ENCODE results near the gene PSMD14. TPM values are rescaled to one million over a fixed set of nuclear protein-coding genes. Genes with fewer than 3 reads are reported as not detected.
"Not testable (repeated sequence)": the region's sequence is repeated elsewhere in the genome, so short reads cannot be mapped to it uniquely, and the experiment has no call there.

PSMD14 gene
- total RNA-seq, 2 experiments from 2014 or later, result 84.2 to 89.8 TPM

DNA sequence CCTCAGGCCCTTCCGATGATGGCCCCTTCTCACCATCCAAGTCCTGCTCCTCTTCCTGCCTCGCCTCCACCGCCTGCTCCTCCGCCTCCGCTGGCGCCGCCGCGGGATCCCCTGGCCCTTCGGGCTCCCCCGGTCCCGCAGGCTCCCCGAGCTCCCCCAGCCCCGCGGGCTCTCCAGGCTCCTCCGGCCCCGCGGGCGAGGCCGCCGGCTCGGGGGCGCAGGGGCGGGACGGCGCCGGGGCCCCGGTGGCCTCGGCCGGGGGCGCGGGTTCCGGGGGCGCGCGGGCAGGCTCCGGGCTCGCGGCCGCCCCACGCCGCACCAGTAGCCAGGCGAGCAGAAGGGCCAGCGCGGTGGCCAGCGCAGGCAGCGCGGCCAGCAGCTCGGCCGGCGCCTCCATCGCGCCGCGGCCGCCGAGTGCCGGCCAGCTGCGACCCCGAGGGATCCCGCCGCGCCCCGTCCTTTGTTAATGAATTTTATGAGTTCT lies 32.7 kb downstream of the PSMD14 start:
- DNase-seq; H3K9me3 Mint-ChIP-seq; H3K4me3 Mint-ChIP-seq; CTCF ChIA-PET; intact Hi-C loops (cut with micrococcal nuclease); H3K27ac Mint-ChIP-seq; H3K27me3 Mint-ChIP-seq; POLR2A ChIA-PET; H3K4me1 Mint-ChIP-seq (ENCODE audit: low read depth): not testable (repeated sequence)
- peaks cover 36% of the 10 kb centered on the region for H3K36me3 Mint-ChIP-seq

GRCh38 chr2:161343235-161343634 lies 35.0 kb downstream of the PSMD14 start:
- peaks cover 5% of the 10 kb centered on the region for H3K9me3 Mint-ChIP-seq
- peaks cover 41% of the 10 kb centered on the region for H3K36me3 Mint-ChIP-seq
- intact Hi-C loops (cut with micrococcal nuclease), result no loop called here
- CTCF ChIA-PET, result no interaction called here
- H3K27ac Mint-ChIP-seq, result no peak overlapping the region
- H3K4me1 Mint-ChIP-seq (ENCODE audit: low read depth), result peaks cover 7% of the 10 kb centered on the region
- H3K27me3 Mint-ChIP-seq, result no peaks in the 10 kb centered on the region
- no peak overlapping the region for H3K4me3 Mint-ChIP-seq
- no peak for DNase-seq
- POLR2A ChIA-PET, result no interaction called here

DNA sequence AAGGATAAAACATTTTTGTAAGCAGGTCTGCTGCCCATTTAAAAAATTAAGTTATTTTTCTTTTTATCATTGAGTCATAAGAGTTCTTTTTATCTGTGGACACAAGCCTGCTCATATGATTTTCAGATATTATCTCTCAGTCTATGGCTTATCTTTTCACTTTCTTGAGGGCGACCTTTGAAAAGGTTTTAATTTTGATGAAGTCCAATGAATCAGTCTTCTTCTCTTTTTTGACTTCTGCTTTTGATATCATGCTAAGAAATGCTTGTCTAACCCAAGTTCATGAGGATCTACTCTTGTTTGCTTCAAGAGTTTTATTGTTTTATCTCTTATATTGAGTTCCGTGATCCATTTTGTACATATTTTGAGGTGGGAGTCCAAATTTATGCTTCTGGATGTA lies 36.5 kb downstream of the PSMD14 start:
- H3K36me3 Mint-ChIP-seq, result peaks cover 40% of the 10 kb centered on the region
- CTCF ChIA-PET, result no interaction called here
- peaks cover 10% of the 10 kb centered on the region for H3K4me1 Mint-ChIP-seq (ENCODE audit: low read depth)

GRCh38 chr2:161351678-161352077 lies 43.5 kb downstream of the PSMD14 start:
- intact Hi-C loops (cut with micrococcal nuclease), result no loop called here
- Mint-ChIP-seq H3K27me3 (no peaks in the 10 kb centered on the region), H3K9me3 (no peaks in the 10 kb centered on the region), H3K4me3 (no peak overlapping the region), H3K36me3 (peaks cover 7% of the 10 kb centered on the region), H3K27ac (no peak overlapping the region), H3K4me1 (ENCODE audit: low read depth) (peaks cover 24% of the 10 kb centered on the region)
- DNase-seq, result no peak
- ChIA-PET POLR2A (no interaction called here), CTCF (interaction anchor here (1.0 kb wide), 1 partner anchor 21 kb away, joined by 3 read pairs; no protein-coding TSS in a partner anchor)

More for the DNA sequence above, 36.5 kb downstream of the PSMD14 start:
- intact Hi-C loops (cut with micrococcal nuclease), result no loop called here
- peaks cover 5% of the 10 kb centered on the region for H3K9me3 Mint-ChIP-seq
- H3K27ac Mint-ChIP-seq, result no peak overlapping the region
- POLR2A ChIA-PET, result no interaction called here
- H3K27me3 Mint-ChIP-seq, result no peaks in the 10 kb centered on the region
- DNase-seq, result no peak
- H3K4me3 Mint-ChIP-seq, result no peak overlapping the region

DNA sequence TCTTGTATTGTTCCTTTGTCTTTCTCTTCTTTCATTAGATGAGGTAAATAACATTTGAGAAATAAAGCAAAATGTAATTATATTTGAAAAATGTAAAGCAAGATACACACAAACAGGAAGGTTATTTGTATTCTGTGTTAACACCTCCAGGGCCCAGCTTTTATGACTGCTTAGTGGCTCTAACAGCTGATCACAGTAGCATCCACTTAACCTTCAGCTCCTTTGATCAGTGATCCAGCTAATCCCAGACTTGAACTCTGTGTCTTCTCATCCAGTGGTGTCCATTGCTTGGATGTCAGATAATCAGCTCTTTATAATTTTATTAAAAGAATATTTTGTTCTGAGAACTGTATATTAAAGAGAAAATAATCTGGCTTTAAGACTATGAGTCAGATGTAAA lies 44.5 kb downstream of the PSMD14 start:
- Mint-ChIP-seq H3K4me1 (ENCODE audit: low read depth) (peaks cover 24% of the 10 kb centered on the region), H3K36me3 (peaks cover 7% of the 10 kb centered on the region), H3K27ac (no peak overlapping the region), H3K9me3 (no peaks in the 10 kb centered on the region), H3K27me3 (no peaks in the 10 kb centered on the region), H3K4me3 (no peak overlapping the region)
- ChIA-PET CTCF (no interaction called here), POLR2A (no interaction called here)
- intact Hi-C loops (cut with micrococcal nuclease), result no loop called here
- no peak for DNase-seq

GRCh38 chr2:161353543-161353942 lies 45.3 kb downstream of the PSMD14 start:
- peaks cover 24% of the 10 kb centered on the region for H3K4me1 Mint-ChIP-seq (ENCODE audit: low read depth)
- H3K27me3 Mint-ChIP-seq, result no peaks in the 10 kb centered on the region
- H3K27ac Mint-ChIP-seq, result no peak overlapping the region
- H3K4me3 Mint-ChIP-seq, result no peak overlapping the region
- ChIA-PET POLR2A (no interaction called here), CTCF (no interaction called here)
- no peaks in the 10 kb centered on the region for H3K9me3 Mint-ChIP-seq
- intact Hi-C loops (cut with micrococcal nuclease), result no loop called here
- DNase-seq, result no peak
- H3K36me3 Mint-ChIP-seq, result peaks cover 7% of the 10 kb centered on the region

DNA sequence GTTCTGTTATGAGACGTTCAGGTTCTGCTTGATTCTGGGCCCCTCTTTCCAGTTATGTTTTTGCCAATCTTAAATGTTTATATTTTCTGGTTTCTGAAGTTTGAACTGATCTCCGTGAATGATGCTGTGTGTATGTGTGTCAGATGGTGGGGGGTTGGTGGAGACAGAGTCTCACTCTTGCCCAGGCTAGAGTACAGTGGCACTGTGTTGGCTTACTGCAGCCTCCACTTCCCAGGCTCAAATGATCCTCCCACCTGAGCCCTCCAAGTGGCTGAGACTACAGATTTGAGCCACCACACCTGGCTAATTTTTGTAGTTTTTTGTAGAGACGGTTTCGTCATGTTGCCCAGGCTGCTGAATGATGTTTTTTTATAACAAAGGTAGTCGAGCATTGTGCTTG lies 45.9 kb downstream of the PSMD14 start:
- intact Hi-C loops (cut with micrococcal nuclease), result no loop called here
- H3K4me3 Mint-ChIP-seq, result no peak overlapping the region
- POLR2A ChIA-PET, result no interaction called here
- H3K27me3 Mint-ChIP-seq, result no peaks in the 10 kb centered on the region
- CTCF ChIA-PET, result no interaction called here
- peaks cover 3% of the 10 kb centered on the region for H3K36me3 Mint-ChIP-seq
- no peak for DNase-seq
- H3K4me1 Mint-ChIP-seq (ENCODE audit: low read depth), result peaks cover 21% of the 10 kb centered on the region
- no peak overlapping the region for H3K27ac Mint-ChIP-seq
- H3K9me3 Mint-ChIP-seq, result no peaks in the 10 kb centered on the region

- intact Hi-C loops (cut with micrococcal nuclease), result no loop called here
- POLR2A ChIA-PET, result no interaction called here
- peaks cover 18% of the 10 kb centered on the region for H3K4me1 Mint-ChIP-seq (ENCODE audit: low read depth)
Measured at GRCh38 chr2:161355106-161355505, 46.9 kb downstream of the PSMD14 start.

DNA sequence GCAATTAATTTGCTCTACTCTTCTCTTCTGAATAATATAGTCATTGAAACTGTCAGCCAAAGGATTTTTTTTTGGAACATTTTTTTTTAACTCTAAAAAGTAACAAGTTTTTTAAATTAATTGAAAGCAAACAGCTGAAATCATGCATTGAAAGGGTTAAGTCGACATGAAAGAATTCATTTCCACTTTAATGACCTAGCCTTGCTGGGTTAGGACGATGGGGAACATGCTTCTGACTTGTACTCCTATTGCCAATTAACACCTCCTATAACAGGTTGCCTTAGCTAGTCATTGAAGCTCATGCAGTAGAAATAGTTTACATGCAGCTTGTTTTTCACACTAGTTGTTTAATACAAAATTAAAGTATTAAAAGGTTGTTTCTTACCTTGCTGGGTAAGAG lies 47.8 kb downstream of the PSMD14 start:
- H3K27me3 Mint-ChIP-seq, result no peaks in the 10 kb centered on the region
- CTCF ChIA-PET, result no interaction called here
- no peak for DNase-seq
- intact Hi-C loops (cut with micrococcal nuclease), result no loop called here
- no peaks in the 10 kb centered on the region for H3K9me3 Mint-ChIP-seq
- no peak overlapping the region for H3K27ac Mint-ChIP-seq
- peaks cover 11% of the 10 kb centered on the region for H3K36me3 Mint-ChIP-seq
- H3K4me1 Mint-ChIP-seq (ENCODE audit: low read depth), result peaks cover 18% of the 10 kb centered on the region
- H3K4me3 Mint-ChIP-seq, result no peak overlapping the region
- POLR2A ChIA-PET, result no interaction called here

More at GRCh38 chr2:161355106-161355505, 46.9 kb downstream of the PSMD14 start:
- Mint-ChIP-seq H3K4me3 (no peak overlapping the region), H3K36me3 (peaks cover 7% of the 10 kb centered on the region), H3K9me3 (no peaks in the 10 kb centered on the region), H3K27me3 (no peaks in the 10 kb centered on the region), H3K27ac (no peak overlapping the region)
- DNase-seq, result no peak
- CTCF ChIA-PET, result no interaction called here

DNA sequence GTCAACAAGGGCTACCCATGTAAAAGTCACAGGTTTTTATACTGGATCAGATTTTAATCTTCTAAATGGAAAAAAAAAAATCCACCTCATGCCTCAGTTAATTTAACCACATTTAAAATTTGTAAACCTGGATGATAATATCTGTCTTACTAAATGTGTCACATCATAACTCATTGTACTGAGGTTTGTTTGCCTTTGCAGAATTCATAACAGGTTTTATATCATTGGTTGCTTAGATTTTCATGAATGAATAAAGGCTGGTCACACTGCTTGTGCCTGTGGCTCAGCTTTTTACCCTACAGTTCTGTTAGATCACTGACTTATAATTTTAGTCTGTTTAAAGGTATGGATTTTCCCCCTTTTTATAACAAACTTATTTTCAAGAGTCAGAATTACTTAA lies 48.9 kb downstream of the PSMD14 start:
- Mint-ChIP-seq H3K4me3 (no peak overlapping the region), H3K4me1 (ENCODE audit: low read depth) (peaks cover 18% of the 10 kb centered on the region), H3K27me3 (no peaks in the 10 kb centered on the region), H3K36me3 (peaks cover 13% of the 10 kb centered on the region), H3K9me3 (peaks cover 2% of the 10 kb centered on the region), H3K27ac (no peak overlapping the region)
- CTCF ChIA-PET, result no interaction called here
- no peak for DNase-seq
- POLR2A ChIA-PET, result no interaction called here
- intact Hi-C loops (cut with micrococcal nuclease), result no loop called here

DNA sequence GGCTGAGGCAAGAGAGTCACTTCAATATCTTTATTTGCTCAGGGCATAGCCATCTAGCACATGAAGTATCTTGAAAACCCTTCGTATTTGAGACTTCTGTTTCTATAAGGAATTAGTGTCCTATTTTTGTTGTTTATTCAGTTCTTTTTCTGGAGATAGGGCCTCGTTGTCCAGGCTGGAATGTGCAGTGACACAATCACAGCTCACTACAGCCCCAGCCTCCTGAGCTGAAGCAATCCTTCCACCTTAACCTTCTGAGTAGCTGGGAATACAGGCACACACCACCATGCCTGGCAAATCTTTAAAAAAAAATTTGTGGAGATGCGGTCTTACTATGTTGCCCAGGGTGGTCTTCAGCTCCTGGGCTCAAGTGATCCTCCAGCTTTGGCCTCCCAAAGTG lies 50.6 kb downstream of the PSMD14 start:
- H3K4me1 Mint-ChIP-seq (ENCODE audit: low read depth), result peaks cover 10% of the 10 kb centered on the region
- intact Hi-C loops (cut with micrococcal nuclease), result no loop called here
- no peak for DNase-seq
- ChIA-PET CTCF (no interaction called here), POLR2A (no interaction called here)
- H3K9me3 Mint-ChIP-seq, result peaks cover 6% of the 10 kb centered on the region
- no peak overlapping the region for H3K4me3 Mint-ChIP-seq
- H3K27ac Mint-ChIP-seq, result no peak overlapping the region
- H3K27me3 Mint-ChIP-seq, result no peaks in the 10 kb centered on the region
- peaks cover 20% of the 10 kb centered on the region for H3K36me3 Mint-ChIP-seq

DNA sequence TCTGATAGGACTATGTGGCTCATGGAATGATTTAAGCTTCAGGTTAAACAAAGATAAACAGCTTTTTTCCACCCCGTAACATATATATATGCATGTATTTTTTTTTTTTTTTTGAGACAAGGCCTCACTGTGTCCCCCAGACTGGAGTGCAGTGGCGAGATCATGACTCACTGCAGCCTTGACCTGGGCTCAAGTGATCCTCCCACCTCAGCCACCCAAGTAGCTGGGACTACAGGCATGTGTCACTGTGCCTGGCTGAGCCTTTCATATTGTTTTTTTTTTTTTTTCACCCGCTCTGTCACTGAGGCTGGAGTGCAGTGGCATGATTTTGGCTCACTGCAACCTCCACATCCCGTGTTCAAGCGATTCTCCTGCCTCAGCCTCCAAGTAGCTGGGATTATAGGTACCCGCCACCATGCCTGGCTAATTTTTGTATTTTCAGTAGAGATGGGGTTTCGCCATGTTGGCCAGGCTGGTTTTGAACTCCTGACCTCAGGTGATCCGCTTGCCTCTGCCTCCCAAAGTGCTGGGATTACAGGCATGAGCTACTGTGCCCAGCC lies 52.0 kb downstream of the PSMD14 start:
- CTCF ChIA-PET; H3K27ac Mint-ChIP-seq; POLR2A ChIA-PET; H3K4me1 Mint-ChIP-seq (ENCODE audit: low read depth); DNase-seq; H3K4me3 Mint-ChIP-seq; intact Hi-C loops (cut with micrococcal nuclease); H3K9me3 Mint-ChIP-seq; H3K27me3 Mint-ChIP-seq: not testable (repeated sequence)
- H3K36me3 Mint-ChIP-seq, result peaks cover 20% of the 10 kb centered on the region

GRCh38 chr2:161362568-161363166 lies 54.4 kb downstream of the PSMD14 start:
- no peak overlapping the region for H3K4me3 Mint-ChIP-seq
- DNase-seq, result no peak
- POLR2A ChIA-PET, result no interaction called here
- peaks cover 24% of the 10 kb centered on the region for H3K36me3 Mint-ChIP-seq
- H3K4me1 Mint-ChIP-seq (ENCODE audit: low read depth), result no peaks in the 10 kb centered on the region
- no peak overlapping the region for H3K27ac Mint-ChIP-seq
- H3K9me3 Mint-ChIP-seq, result peaks cover 6% of the 10 kb centered on the region
- intact Hi-C loops (cut with micrococcal nuclease), result no loop called here
- CTCF ChIA-PET, result interaction anchor here (0.9 to 1.2 kb wide), 3 partner anchors 17 to 43 kb away, joined by 3 read pairs; no protein-coding TSS in a partner anchor
- H3K27me3 Mint-ChIP-seq, result no peaks in the 10 kb centered on the region
